Immature natural killer cell (primary cell): ENCODE measurements around the gene ZFYVE28. TPM values are rescaled to one million over a fixed set of nuclear protein-coding genes. Genes with fewer than 3 reads are reported as not detected.
"Not testable (repeated sequence)": the region's sequence is repeated elsewhere in the genome, so short reads cannot be mapped to it uniquely, and the experiment has no call there.

Experiments used
- DNase-seq, 3 donors: peaks; one replicate each; pipeline ENCODE4 v3.0.0; 2022; ENCODE audit warnings: mixed read lengths in 1 of 3
- H3K27ac Mint-ChIP-seq, 6 donors: one replicate each; pipeline ENCODE4 v1.8.0; 2020; ENCODE audit warnings: mixed read lengths in 6 of 6, mild to moderate bottlenecking in 5 of 6, inconsistent platforms in 4 of 6, moderate library complexity in 3 of 6
- H3K27me3 Mint-ChIP-seq, 3 donors: one replicate each; pipeline ENCODE4 v1.8.0; 2020 to 2021; ENCODE audit warnings: low read depth in 3 of 3, mild to moderate bottlenecking in 3 of 3, mixed read lengths in 3 of 3, moderate library complexity in 3 of 3, inconsistent platforms in 1 of 3
- H3K36me3 Mint-ChIP-seq, 3 donors: one replicate each; pipeline ENCODE4 v1.8.0; 2020; ENCODE audit warnings: mixed read lengths in 3 of 3, inconsistent platforms in 2 of 3, mild to moderate bottlenecking in 2 of 3
- H3K4me1 Mint-ChIP-seq, 2 donors: one replicate each; pipeline ENCODE4 v1.8.0; 2020; ENCODE audit warnings: inconsistent platforms in 2 of 2, mild to moderate bottlenecking in 2 of 2, mixed read lengths in 2 of 2, moderate library complexity in 1 of 2
- H3K4me3 Mint-ChIP-seq, 5 donors: one replicate each; pipeline ENCODE4 v1.8.0; 2020; ENCODE audit warnings: mild to moderate bottlenecking in 5 of 5, mixed read lengths in 5 of 5, inconsistent platforms in 3 of 5, moderate library complexity in 3 of 5
- H3K9me3 Mint-ChIP-seq, 6 donors: one replicate each; pipeline ENCODE4 v1.8.0; 2020; ENCODE audit warnings: mild to moderate bottlenecking in 6 of 6, mixed read lengths in 6 of 6, inconsistent platforms in 4 of 6, moderate library complexity in 3 of 6
- polyA plus RNA-seq, 3 donors: library from polyadenylated mRNA; unstranded; fragments of 300-500 nt; fragmentation: Illumina TruSeq; gene quantifications; one replicate each; pipeline ENCODE4 v1.2.3, GENCODE V29; 2021

The ZFYVE28 gene
- polyA plus RNA-seq, 3 donors from 2014 or later, result 11.9 to 17.5 (median 14.4) TPM

- H3K36me3 Mint-ChIP-seq, result peaks cover 2 to 11% (median 10%) of the 10 kb centered on the region in 3 donors
- H3K27me3 Mint-ChIP-seq, H3K9me3 Mint-ChIP-seq, DNase-seq, H3K4me3 Mint-ChIP-seq: not testable (repeated sequence)
- peaks cover 13 to 19% of the 10 kb centered on the region in 2 donors for H3K4me1 Mint-ChIP-seq
- peak overlapping the region in 1 of 6 donors; percentile 10 for H3K27ac Mint-ChIP-seq
These were observed 37.9 kb downstream of the ZFYVE28 start for GRCh38 chr4:2380589-2380988.

GRCh38 chr4:2378898-2379297, 39.5 kb downstream of the ZFYVE28 start:
- H3K36me3 Mint-ChIP-seq, result peaks cover 4 to 11% (median 10%) of the 10 kb centered on the region in 3 donors

GRCh38 chr4:2378401-2378800, 40.0 kb downstream of the ZFYVE28 start:
- H3K9me3 Mint-ChIP-seq, result no peaks in the 10 kb centered on the region
- H3K27me3 Mint-ChIP-seq, result peaks cover 2 to 5% (median 2%) of the 10 kb centered on the region in 3 donors
- DNase-seq, result no peak
- H3K4me1 Mint-ChIP-seq, result peaks cover 8 to 10% of the 10 kb centered on the region in 2 donors
- H3K4me3 Mint-ChIP-seq, result no peak overlapping the region
- peak overlapping the region in 2 of 6 donors; percentile 7 to 19 for H3K27ac Mint-ChIP-seq
- H3K36me3 Mint-ChIP-seq, result peaks cover 5 to 13% (median 11%) of the 10 kb centered on the region in 3 donors

More at GRCh38 chr4:2378898-2379297, 39.5 kb downstream of the ZFYVE28 start:
- H3K4me1 Mint-ChIP-seq, result peaks cover 13 to 14% of the 10 kb centered on the region in 2 donors
- no peak overlapping the region for H3K4me3 Mint-ChIP-seq
- H3K27ac Mint-ChIP-seq, result peak overlapping the region in 1 of 6 donors; percentile 7
- H3K27me3 Mint-ChIP-seq, result peaks cover 2 to 5% (median 3%) of the 10 kb centered on the region in 3 donors
- no peaks in the 10 kb centered on the region for H3K9me3 Mint-ChIP-seq
- DNase-seq, result no peak

GRCh38 chr4:2377241-2377640, 41.2 kb downstream of the ZFYVE28 start:
- no peak overlapping the region for H3K4me3 Mint-ChIP-seq
- DNase-seq, result no peak
- H3K4me1 Mint-ChIP-seq, result peaks cover 3 to 6% of the 10 kb centered on the region in 2 donors
- H3K27ac Mint-ChIP-seq, result peak overlapping the region in 2 of 6 donors; percentile 24 to 69
- H3K9me3 Mint-ChIP-seq, result no peaks in the 10 kb centered on the region
- H3K36me3 Mint-ChIP-seq, result peaks cover 5 to 13% (median 11%) of the 10 kb centered on the region in 3 donors
- H3K27me3 Mint-ChIP-seq, result peaks cover 2 to 5% (median 2%) of the 10 kb centered on the region in 3 donors

- Mint-ChIP-seq H3K27me3 (peaks cover 1 to 5% (median 2%) of the 10 kb centered on the region in 3 donors), H3K27ac (peak overlapping the region in 1 of 6 donors; percentile 21), H3K9me3 (no peaks in the 10 kb centered on the region), H3K4me1 (peaks cover 3 to 6% of the 10 kb centered on the region in 2 donors), H3K36me3 (peaks cover 3 to 16% (median 15%) of the 10 kb centered on the region in 3 donors), H3K4me3 (no peak overlapping the region)
- DNase-seq, result no peak
These were observed 43.0 kb downstream of the ZFYVE28 start for GRCh38 chr4:2375427-2375826.

- peaks cover 1 to 6% of the 10 kb centered on the region in 2 donors for H3K4me1 Mint-ChIP-seq
- H3K27me3 Mint-ChIP-seq, result peaks cover 1 to 4% (median 2%) of the 10 kb centered on the region in 3 donors
- no peaks in the 10 kb centered on the region for H3K9me3 Mint-ChIP-seq
- DNase-seq, result no peak
- peaks cover 3 to 24% (median 23%) of the 10 kb centered on the region in 3 donors for H3K36me3 Mint-ChIP-seq
- H3K27ac Mint-ChIP-seq, result no peak overlapping the region
- H3K4me3 Mint-ChIP-seq, result no peak overlapping the region
These were observed 44.9 kb downstream of the ZFYVE28 start for GRCh38 chr4:2373532-2373931.

GRCh38 chr4:2372488-2373030, 45.9 kb downstream of the ZFYVE28 start:
- H3K4me1 Mint-ChIP-seq, result peaks cover 0 to 4% of the 10 kb centered on the region in 2 donors
- peaks cover 0 to 1% (median 0%) of the 10 kb centered on the region in 6 donors for H3K9me3 Mint-ChIP-seq
- H3K36me3 Mint-ChIP-seq, result peaks cover 3 to 22% (median 20%) of the 10 kb centered on the region in 3 donors
- H3K4me3 Mint-ChIP-seq, result no peak overlapping the region
- no peak overlapping the region for H3K27ac Mint-ChIP-seq
- DNase-seq, result no peak
- H3K27me3 Mint-ChIP-seq, result peaks cover 1 to 4% (median 2%) of the 10 kb centered on the region in 3 donors

- peaks cover 0 to 4% (median 1%) of the 10 kb centered on the region in 3 donors for H3K27me3 Mint-ChIP-seq
- peaks cover 3 to 19% (median 16%) of the 10 kb centered on the region in 3 donors for H3K36me3 Mint-ChIP-seq
- no peak for DNase-seq
- peaks cover 0 to under 1% of the 10 kb centered on the region in 2 donors for H3K4me1 Mint-ChIP-seq
- no peak overlapping the region for H3K27ac Mint-ChIP-seq
- no peak overlapping the region for H3K4me3 Mint-ChIP-seq
- peaks cover 0 to 1% (median 0%) of the 10 kb centered on the region in 6 donors for H3K9me3 Mint-ChIP-seq
These were observed 46.5 kb downstream of the ZFYVE28 start for GRCh38 chr4:2371765-2372487.

GRCh38 chr4:2370597-2371320, 47.7 kb downstream of the ZFYVE28 start:
- DNase-seq, result no peak
- peaks cover 0 to 1% (median 0%) of the 10 kb centered on the region in 6 donors for H3K9me3 Mint-ChIP-seq
- peaks cover 0 to 4% (median 1%) of the 10 kb centered on the region in 3 donors for H3K27me3 Mint-ChIP-seq
- peaks cover 3 to 19% (median 16%) of the 10 kb centered on the region in 3 donors for H3K36me3 Mint-ChIP-seq
- H3K4me3 Mint-ChIP-seq, result no peak overlapping the region
- peaks cover 0 to 2% of the 10 kb centered on the region in 2 donors for H3K4me1 Mint-ChIP-seq
- no peak overlapping the region for H3K27ac Mint-ChIP-seq

- H3K4me3 Mint-ChIP-seq, result no peak overlapping the region
- H3K27ac Mint-ChIP-seq, result peak overlapping the region in 2 of 6 donors; percentile 11 to 21
- peaks cover 2 to 19% (median 16%) of the 10 kb centered on the region in 3 donors for H3K36me3 Mint-ChIP-seq
- H3K4me1 Mint-ChIP-seq, result peaks cover 0 to 5% of the 10 kb centered on the region in 2 donors
- no peak for DNase-seq
- H3K27me3 Mint-ChIP-seq, result peaks cover 0 to 6% (median 1%) of the 10 kb centered on the region in 3 donors
- H3K9me3 Mint-ChIP-seq, result peaks cover 0 to 1% (median 0%) of the 10 kb centered on the region in 6 donors
These were observed 49.6 kb downstream of the ZFYVE28 start for GRCh38 chr4:2368746-2369437.

GRCh38 chr4:2367626-2368025, 50.8 kb downstream of the ZFYVE28 start:
- H3K4me1 Mint-ChIP-seq, result peaks cover 5 to 8% of the 10 kb centered on the region in 2 donors
- no peak for DNase-seq
- peaks cover 0 to 16% (median 16%) of the 10 kb centered on the region in 3 donors for H3K36me3 Mint-ChIP-seq
- peaks cover 0 to 1% (median 0%) of the 10 kb centered on the region in 6 donors for H3K9me3 Mint-ChIP-seq
- no peak overlapping the region for H3K4me3 Mint-ChIP-seq
- no peak overlapping the region for H3K27ac Mint-ChIP-seq
- peaks cover 0 to 6% (median 1%) of the 10 kb centered on the region in 3 donors for H3K27me3 Mint-ChIP-seq

GRCh38 chr4:2366252-2367192, 51.9 kb downstream of the ZFYVE28 start:
- H3K27me3 Mint-ChIP-seq, result peaks cover 0 to 6% (median 6%) of the 10 kb centered on the region in 3 donors
- peaks cover 0 to 16% (median 16%) of the 10 kb centered on the region in 3 donors for H3K36me3 Mint-ChIP-seq
- peaks cover 9 to 16% of the 10 kb centered on the region in 2 donors for H3K4me1 Mint-ChIP-seq
- peaks cover 0 to 1% (median 0%) of the 10 kb centered on the region in 6 donors for H3K9me3 Mint-ChIP-seq
- H3K4me3 Mint-ChIP-seq, result peak overlapping the region in 2 of 5 donors; percentile 21 to 29
- H3K27ac Mint-ChIP-seq, result peak overlapping the region in 5 of 6 donors; percentile 12 to 65 (median 34)
- no peak for DNase-seq
